Mesodermal cell (in vitro differentiated cells): Measurements from ENCODE around the gene RIPK3.

Source experiments
- H3K27ac ChIP-seq: 2 replicates; pipeline ENCODE4 v1.7.0; 2013; ENCODE audit warnings: mild to moderate bottlenecking, low read depth, low read length, moderate library complexity; ENCODE audit not compliant: severe bottlenecking
- H3K36me3 ChIP-seq: 2 replicates; pipeline ENCODE4 v1.7.1; 2013; ENCODE audit warnings: mild to moderate bottlenecking, low read length, moderate library complexity; ENCODE audit not compliant: control insufficient read depth, insufficient read depth
- H3K4me1 ChIP-seq: one replicate; pipeline ENCODE4 v1.7.1; 2013; ENCODE audit warnings: mild to moderate bottlenecking, low read length; ENCODE audit not compliant: insufficient read depth, control insufficient read depth, poor library complexity, severe bottlenecking
- H3K4me3 ChIP-seq: 2 replicates; pipeline ENCODE4 v1.7.0; 2013; ENCODE audit warnings: low read length, control low read depth, mild to moderate bottlenecking; ENCODE audit not compliant: insufficient read depth, poor library complexity, severe bottlenecking; ENCODE audit errors: extremely low read depth
- H3K9me3 ChIP-seq: 2 replicates; pipeline ENCODE4 v1.7.1; 2013; ENCODE audit warnings: mild to moderate bottlenecking, low read length, moderate library complexity; ENCODE audit not compliant: control insufficient read depth
- WGBS, 2 experiments: methylation state at CpG; one replicate each; pipeline ENCODE4 v1.1.5; 2013; ENCODE audit warnings: missing lambda C conversion rate in 2 of 2; ENCODE audit not compliant: insufficient coverage in 2 of 2; 5-methylcytosine and 5-hydroxymethylcytosine counted together

Gene RIPK3

GRCh38 chr14:24342889-24343288 is 3.1 kb upstream of the RIPK3 start:
- WGBS, 2 experiments = 100% methylated on average over 1 of the region's 4 CpGs
- H3K27ac ChIP-seq = no peak overlapping the region
- H3K36me3 ChIP-seq = no peaks in the 10 kb centered on the region
- H3K4me1 ChIP-seq = no peaks in the 10 kb centered on the region
- H3K4me3 ChIP-seq = no peak overlapping the region
- H3K9me3 ChIP-seq = no peaks in the 10 kb centered on the region

- no peak overlapping the region for H3K27ac ChIP-seq
- H3K36me3 ChIP-seq = no peaks in the 10 kb centered on the region
- no peaks in the 10 kb centered on the region for H3K9me3 ChIP-seq
- no peak overlapping the region for H3K4me3 ChIP-seq
- H3K4me1 ChIP-seq = peaks cover 2% of the 10 kb centered on the region
- 57 to 100% methylated on average over 1 of the region's 1 CpG for WGBS, 2 experiments
These were observed 815 bp upstream of the RIPK3 start for GRCh38 chr14:24340606-24341005.

DNA sequence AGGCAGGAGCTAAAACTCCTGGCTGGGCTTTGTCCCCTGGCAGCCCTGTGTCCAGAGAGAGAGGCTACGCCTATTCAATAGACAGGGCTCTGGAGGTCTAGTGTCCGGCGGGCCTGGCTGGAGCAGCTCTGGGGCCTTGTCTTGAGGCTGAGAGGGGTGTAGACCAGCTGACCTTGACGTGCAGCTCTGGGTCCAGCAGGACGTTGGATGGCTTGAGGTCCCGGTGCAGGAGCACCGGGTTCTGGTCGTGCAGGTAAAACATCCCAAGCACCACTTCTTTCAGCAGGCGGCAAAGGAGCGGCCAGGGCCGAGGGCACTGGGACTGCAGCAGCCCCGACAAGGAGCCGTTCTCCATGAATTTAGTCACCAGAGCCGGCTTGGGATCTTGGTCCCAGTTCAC is 948 bp downstream of the RIPK3 start:
- Histone ChIP-seq H3K4me3 (no peak overlapping the region), H3K4me1 (peaks cover 5% of the 10 kb centered on the region), H3K36me3 (no peaks in the 10 kb centered on the region), H3K27ac (no peak overlapping the region), H3K9me3 (no peaks in the 10 kb centered on the region)
- 77% methylated on average over 14 of the region's 14 CpGs for WGBS, 2 experiments

DNA sequence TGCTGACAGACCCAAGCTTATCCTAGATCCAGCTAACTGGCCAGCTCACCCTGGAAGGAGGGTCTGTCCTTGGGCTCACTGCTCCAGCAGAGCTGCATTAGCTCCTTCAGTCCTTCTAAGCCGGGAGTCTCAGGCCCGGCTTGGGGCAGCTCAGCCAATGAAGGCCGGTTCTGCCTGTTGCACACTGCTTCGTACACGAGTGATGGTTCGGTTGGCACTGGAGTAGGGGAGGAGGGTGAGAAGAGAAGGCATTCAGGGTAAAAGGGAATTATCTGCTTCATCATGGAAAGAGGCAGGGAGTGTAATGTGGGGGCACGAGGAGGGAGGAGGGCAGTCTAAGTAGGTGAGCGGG is 2.0 kb downstream of the RIPK3 start:
- no peaks in the 10 kb centered on the region for H3K36me3 ChIP-seq
- H3K4me3 ChIP-seq = no peak overlapping the region
- peaks cover 8% of the 10 kb centered on the region for H3K4me1 ChIP-seq
- H3K27ac ChIP-seq = no peak overlapping the region
- no peaks in the 10 kb centered on the region for H3K9me3 ChIP-seq
- 69 to 81% methylated on average over 6 to 8 of the region's 8 CpGs for WGBS, 2 experiments

DNA sequence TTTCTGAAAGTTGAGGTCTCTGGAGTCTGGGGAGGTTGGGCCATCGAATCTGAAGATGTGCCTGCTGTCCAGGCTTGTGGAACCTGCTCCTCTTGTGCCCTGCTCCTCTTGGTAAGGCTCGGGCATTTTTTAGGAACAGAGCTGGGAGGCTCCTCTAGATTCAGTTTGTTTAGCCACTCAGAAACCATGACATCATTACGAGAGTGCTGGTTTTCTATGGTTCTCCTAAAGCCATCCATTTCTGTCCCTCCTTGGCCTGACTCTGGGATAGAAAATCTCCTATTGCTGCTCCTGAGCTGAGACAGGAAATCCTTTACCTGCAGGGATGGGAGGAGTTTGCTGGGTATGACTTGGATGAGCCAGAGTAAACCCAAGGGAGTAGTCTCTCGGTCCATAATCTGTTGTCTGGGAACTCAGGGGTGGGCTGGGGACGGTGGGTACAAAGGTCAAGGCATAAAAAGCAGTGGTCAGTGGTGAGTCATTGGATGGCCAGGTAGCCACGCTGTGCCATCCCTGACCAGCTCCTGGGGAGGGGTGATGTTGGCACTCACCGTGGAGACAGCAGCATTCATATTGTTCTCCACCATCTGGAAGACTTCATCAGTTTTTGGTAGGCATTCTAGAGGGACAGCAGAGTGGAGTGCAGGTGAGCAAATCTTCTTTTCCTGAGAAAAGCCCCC is 2.5 kb downstream of the RIPK3 start:
- no peak overlapping the region for H3K27ac ChIP-seq
- 84 to 88% methylated on average over 5 of the region's 7 CpGs for WGBS, 2 experiments

DNA sequence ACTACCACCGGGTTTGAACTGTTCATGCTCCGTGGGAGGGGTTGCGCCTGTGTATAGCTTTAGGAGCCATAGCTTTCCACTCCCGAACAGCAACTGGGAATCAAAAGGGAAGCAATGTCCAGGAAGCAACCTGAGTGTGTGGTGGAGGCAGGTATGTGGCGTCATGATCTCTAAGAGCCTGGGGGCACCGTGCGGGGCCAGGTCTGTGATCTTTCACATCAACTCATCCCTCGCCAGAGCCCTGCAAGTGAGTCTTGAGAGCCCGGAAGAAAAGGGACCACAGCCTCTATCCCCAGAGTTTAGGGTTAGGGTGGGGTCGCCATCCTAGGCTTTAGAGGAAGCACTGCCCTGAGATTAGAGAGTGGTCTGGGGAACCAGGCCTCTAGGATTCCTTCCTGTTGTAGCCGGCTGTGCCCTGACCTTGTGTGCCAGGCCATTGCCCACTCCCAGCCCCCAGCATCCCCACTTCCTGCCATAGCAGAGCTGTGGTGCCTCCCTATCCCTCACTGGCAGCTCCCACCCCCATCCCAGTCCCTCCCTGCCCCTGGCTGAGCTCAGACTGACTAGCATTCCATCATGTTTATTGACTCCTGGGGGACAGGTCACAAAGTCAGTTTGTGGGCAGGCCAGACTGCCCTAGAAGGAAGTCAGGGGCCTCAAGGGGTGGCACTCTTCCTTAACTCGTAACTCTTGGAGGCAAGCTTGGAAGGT is 4.2 kb downstream of the RIPK3 start:
- no peak overlapping the region for H3K4me3 ChIP-seq
- 63 to 79% methylated on average over 6 of the region's 12 CpGs for WGBS, 2 experiments
- peaks cover 16% of the 10 kb centered on the region for H3K4me1 ChIP-seq
- H3K27ac ChIP-seq = no peak overlapping the region
- H3K36me3 ChIP-seq = no peaks in the 10 kb centered on the region
- H3K9me3 ChIP-seq = no peaks in the 10 kb centered on the region

More for the DNA sequence above, 2.5 kb downstream of the RIPK3 start:
- Histone ChIP-seq H3K4me3 (no peak overlapping the region), H3K9me3 (no peaks in the 10 kb centered on the region), H3K36me3 (no peaks in the 10 kb centered on the region), H3K4me1 (peaks cover 13% of the 10 kb centered on the region)

- Histone ChIP-seq H3K27ac (no peak within 1 kb of the TSS), H3K36me3 (no peaks in the 10 kb centered on the region), H3K9me3 (no peaks in the 10 kb centered on the region), H3K4me3 (peak within 1 kb of the TSS; percentile 40), H3K4me1 (peaks cover 16% of the 10 kb centered on the region)
- WGBS, 2 experiments = 1 to 5% methylated on average over 32 to 52 of the region's 65 CpGs
These were observed 5.1 kb downstream of the RIPK3 start, which contains the start of gene ADCY4 for GRCh38 chr14:24334431-24335291. ADCY4 (minus strand) TSS chr14:24335071; CDS start chr14:24334652, 419 bp downstream.

DNA sequence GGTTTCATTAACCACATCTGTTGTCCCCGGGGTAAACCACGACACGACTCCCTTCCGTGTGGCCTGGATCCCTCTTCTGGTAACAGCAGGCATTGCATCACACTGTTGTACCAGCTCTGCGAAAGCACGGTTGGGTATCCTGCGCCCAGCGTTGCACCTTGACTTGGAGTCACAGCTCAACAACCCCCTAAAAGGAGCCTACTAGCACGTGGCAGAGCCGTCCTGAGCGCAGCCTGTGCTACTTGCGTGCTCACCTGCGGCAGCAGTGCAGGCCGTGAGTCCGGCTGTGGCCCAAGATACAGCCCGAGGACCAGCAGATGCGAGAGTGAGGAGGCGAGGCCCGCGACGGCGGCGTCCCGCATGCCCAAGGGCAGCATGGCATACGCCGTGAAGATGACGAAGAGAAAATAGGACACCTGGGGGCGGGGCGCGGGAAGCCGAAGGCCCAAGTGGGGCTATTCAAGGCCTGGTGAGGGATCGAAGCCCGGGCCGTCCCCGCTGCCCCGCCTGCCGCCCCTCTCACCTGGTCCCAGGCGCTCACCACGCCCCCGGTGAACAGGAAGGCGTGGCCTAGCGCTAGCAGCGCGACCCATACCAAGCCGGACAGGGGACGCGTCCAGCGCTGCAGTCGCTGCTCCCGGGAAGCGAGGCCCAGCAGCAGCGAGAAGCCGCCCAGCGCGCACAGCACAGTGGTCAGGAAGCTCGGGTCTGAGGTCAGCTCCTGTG is 7.4 kb downstream of the RIPK3 start:
- Histone ChIP-seq H3K4me3 (peak overlapping the region; percentile 26), H3K27ac (no peak overlapping the region), H3K9me3 (no peaks in the 10 kb centered on the region), H3K4me1 (peaks cover 17% of the 10 kb centered on the region), H3K36me3 (no peaks in the 10 kb centered on the region)
- WGBS, 2 experiments = 5 to 11% methylated on average over 35 to 56 of the region's 56 CpGs

DNA sequence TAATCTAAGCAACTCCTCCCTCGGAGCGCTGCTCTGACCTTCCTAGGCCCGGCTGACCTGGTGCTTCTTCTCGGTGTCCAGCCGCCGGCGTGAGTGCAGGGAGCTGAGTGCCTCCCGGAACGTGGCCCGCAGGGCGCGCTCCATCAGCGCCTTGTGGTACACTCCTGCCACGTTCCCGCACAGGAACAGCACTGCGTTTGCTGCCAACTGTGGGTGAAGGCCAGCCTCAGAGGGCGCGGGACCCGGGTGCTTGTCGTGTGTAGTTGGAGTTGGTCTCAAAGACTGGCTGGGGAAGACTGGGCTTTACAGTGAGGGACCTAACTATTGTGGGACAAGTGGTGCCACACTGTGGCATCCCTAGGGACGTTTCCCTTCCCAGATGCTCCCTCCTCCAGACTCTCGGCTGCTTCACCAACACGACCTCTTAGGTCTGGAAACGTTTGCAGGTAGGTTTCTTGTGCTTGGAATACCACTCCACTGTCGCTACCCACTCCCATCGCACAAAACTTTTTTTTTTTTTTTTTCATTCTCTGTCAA is 8.0 kb downstream of the RIPK3 start:
- Histone ChIP-seq H3K4me1 (peaks cover 21% of the 10 kb centered on the region), H3K36me3 (no peaks in the 10 kb centered on the region), H3K4me3 (no peak overlapping the region), H3K27ac (no peak overlapping the region), H3K9me3 (no peaks in the 10 kb centered on the region)
- 76 to 82% methylated on average over 23 to 25 of the region's 26 CpGs for WGBS, 2 experiments
